Thyroid gland (tissue), 4 donors: Measurements from ENCODE around the gene EDA2R.

Experiments
- CTCF ChIP-seq, 6 experiments: fragments of 200-600 bp in 3 of 6; fragments of 450-650 bp in 3 of 6; sonication (generic) in 3 of 6; IDR thresholded peaks; one replicate each; pipeline ENCODE4 v1.5.1; 2016 to 2019; ENCODE audit warnings: antibody characterized with exemption in 6 of 6, mild to moderate bottlenecking in 2 of 6, inconsistent platforms in 1 of 6, moderate library complexity in 1 of 6
- POLR2A ChIP-seq, 2 donors: fragments of 450-650 bp; IDR thresholded peaks; one replicate each; pipeline ENCODE4 v1.6.1; 2017; ENCODE audit warnings: antibody characterized with exemption in 2 of 2, mild to moderate bottlenecking in 2 of 2, moderate library complexity in 1 of 2

GRCh38 chrX:66622209-66622608 lies 16.7 kb downstream of the EDA2R start:
- TF ChIP-seq POLR2A (IDR thresholded peaks at IDR 0.05) (no peak), CTCF (IDR thresholded peaks at IDR 0.05) (no peak)
